HFFc6 (cell line): ENCODE measurements around the gene STIL. TPM values are rescaled to one million over a fixed set of nuclear protein-coding genes. Genes with fewer than 3 reads are reported as not detected.

Experiments
- DNase-seq: peaks from one replicate; pipeline ENCODE4 v3.0.0-alpha.2; 2018
- H3K27ac Mint-ChIP-seq: 2 replicates; pipeline ENCODE4 v1.8.0; 2020; ENCODE audit warnings: mild to moderate bottlenecking, mixed read lengths
- H3K27me3 Mint-ChIP-seq: 2 replicates; pipeline ENCODE4 v1.8.0; 2021; ENCODE audit warnings: mild to moderate bottlenecking, moderate library complexity, mixed read lengths; ENCODE audit not compliant: insufficient read depth
- H3K36me3 Mint-ChIP-seq: 2 replicates; pipeline ENCODE4 v1.8.0; 2021; ENCODE audit warnings: low read depth, mixed read lengths
- H3K4me1 Mint-ChIP-seq: 2 replicates; pipeline ENCODE4 v1.8.0; 2020; ENCODE audit warnings: low read depth, mixed read lengths
- H3K4me3 Mint-ChIP-seq: 2 replicates; pipeline ENCODE4 v1.8.0; 2020; ENCODE audit warnings: mild to moderate bottlenecking, moderate library complexity, mixed read lengths
- H3K9me3 Mint-ChIP-seq: 2 replicates; pipeline ENCODE4 v1.8.0; 2020; ENCODE audit warnings: mild to moderate bottlenecking, mixed read lengths
- CTCF ChIP-seq: fragments of 200-600 bp; sonication (generic); IDR thresholded peaks from 2 replicates; pipeline ENCODE4 v1.5.0; 2021; ENCODE audit warnings: antibody characterized with exemption, mild to moderate bottlenecking
- long read RNA-seq: library from polyadenylated mRNA; unstranded; transcript quantifications from one replicate; pipeline ENCODE4 v2.0.0, GENCODE V29; 2019
- total RNA-seq, 6 experiments: library from RNA; stranded (reverse); fragmentation: NEBNext Ultra II Directional; extraction: Animal tissue kit (Norgen Biotek cat#: 25700); gene quantifications; 2 replicates in 1 of 6; 3 replicates in 5 of 6; pipeline ENCODE4 v1.2.3, GENCODE V29; 2021

Gene STIL
- total RNA-seq: 10 to 100 TPM in 5 of 6 experiments, 1 to 10 TPM in 1; 7.9 to 16.0 (median 13.6) TPM
- long read RNA-seq, partial matches to known transcripts: 3 of 4 reads
- long read RNA-seq, other reads (novel, unspliced or antisense): 1 of 4 reads

- TF ChIP-seq CTCF: peak; percentile 32; the same call in 1 of the 2 replicates
- H3K4me1 Mint-ChIP-seq: peaks cover 30% of the 10 kb centered on the region
- H3K36me3 Mint-ChIP-seq: no peaks in the 10 kb centered on the region
- H3K27me3 Mint-ChIP-seq: peaks cover 4% of the 10 kb centered on the region
- DNase-seq: peak; percentile 99
- no peaks in the 10 kb centered on the region for H3K9me3 Mint-ChIP-seq
- peak within 1 kb of the TSS; percentile 94 for H3K4me3 Mint-ChIP-seq
- peak within 1 kb of the TSS; percentile 90 for H3K27ac Mint-ChIP-seq
Observed at GRCh38 chr1:47313915-47314664, at the start of gene STIL. TSS of gene STIL (minus strand) at chr1:47314147. CDS start at chr1:47310319, 3,828 bp downstream.

GRCh38 chr1:47362828-47363227, 48.9 kb upstream of the STIL start:
- H3K4me3 Mint-ChIP-seq: no peak overlapping the region
- TF ChIP-seq CTCF: no peak
- DNase-seq: no peak
- no peak overlapping the region for H3K27ac Mint-ChIP-seq
- no peaks in the 10 kb centered on the region for H3K9me3 Mint-ChIP-seq
- no peaks in the 10 kb centered on the region for H3K4me1 Mint-ChIP-seq
- no peaks in the 10 kb centered on the region for H3K27me3 Mint-ChIP-seq
- no peaks in the 10 kb centered on the region; the same call in 1 of the 2 replicates for H3K36me3 Mint-ChIP-seq

GRCh38 chr1:47361380-47361779, 47.4 kb upstream of the STIL start:
- no peak for TF ChIP-seq CTCF
- H3K36me3 Mint-ChIP-seq: no peaks in the 10 kb centered on the region; the same call in 1 of the 2 replicates
- no peak for DNase-seq
- no peaks in the 10 kb centered on the region for H3K27me3 Mint-ChIP-seq
- H3K4me3 Mint-ChIP-seq: no peak overlapping the region
- H3K9me3 Mint-ChIP-seq: no peaks in the 10 kb centered on the region
- no peak overlapping the region for H3K27ac Mint-ChIP-seq
- H3K4me1 Mint-ChIP-seq: no peaks in the 10 kb centered on the region

- peaks cover 30% of the 10 kb centered on the region for H3K4me1 Mint-ChIP-seq
- DNase-seq: peak; percentile 72
- H3K9me3 Mint-ChIP-seq: no peaks in the 10 kb centered on the region
- H3K27me3 Mint-ChIP-seq: no peaks in the 10 kb centered on the region
- no peak for TF ChIP-seq CTCF
- peak overlapping the region; percentile 93 for H3K27ac Mint-ChIP-seq
- H3K36me3 Mint-ChIP-seq: peaks cover 12% of the 10 kb centered on the region
- no peak overlapping the region for H3K4me3 Mint-ChIP-seq
Observed at GRCh38 chr1:47351305-47351704, 37.4 kb upstream of the STIL start.

GRCh38 chr1:47348246-47348645, 34.3 kb upstream of the STIL start:
- H3K27ac Mint-ChIP-seq: no peak overlapping the region

More at GRCh38 chr1:47348246-47348645, 34.3 kb upstream of the STIL start:
- DNase-seq: no peak
- peaks cover 12% of the 10 kb centered on the region for H3K36me3 Mint-ChIP-seq
- no peak for TF ChIP-seq CTCF
- no peaks in the 10 kb centered on the region for H3K27me3 Mint-ChIP-seq
- no peak overlapping the region for H3K4me3 Mint-ChIP-seq
- peaks cover 39% of the 10 kb centered on the region for H3K4me1 Mint-ChIP-seq
- H3K9me3 Mint-ChIP-seq: no peaks in the 10 kb centered on the region
